Colonic mucosa (tissue), 4 donors: ENCODE results near the gene FIGN. TPM values are rescaled to one million over a fixed set of nuclear protein-coding genes. Genes with fewer than 3 reads are reported as not detected.

ENCODE experiments used
- DNase-seq: peaks from one replicate; pipeline ENCODE4 v3.0.0-alpha.2; 2020
- H3K27ac ChIP-seq: fragments of 200-600 bp; one replicate; pipeline ENCODE4 v1.8.0; 2021
- H3K27me3 ChIP-seq: fragments of 200-600 bp; one replicate; pipeline ENCODE4 v1.8.0; 2021
- H3K36me3 ChIP-seq: fragments of 200-600 bp; one replicate; pipeline ENCODE4 v1.8.0; 2021
- H3K4me1 ChIP-seq: fragments of 200-600 bp; one replicate; pipeline ENCODE4 v1.8.0; 2021; ENCODE audit warnings: mild to moderate bottlenecking
- H3K4me3 ChIP-seq: fragments of 200-600 bp; one replicate; pipeline ENCODE4 v1.8.0; 2021
- H3K9ac ChIP-seq, 2 donors: one replicate each; pipeline ENCODE4 v1.7.0; 2013; ENCODE audit warnings: control low read depth in 2 of 2, low read depth in 2 of 2, low read length in 2 of 2
- H3K9me3 ChIP-seq: fragments of 200-600 bp; one replicate; pipeline ENCODE4 v1.8.0; 2021
- CTCF ChIP-seq: fragments of 200-600 bp; IDR thresholded peaks from one replicate; pipeline ENCODE4 v1.8.0; 2022; ENCODE audit warnings: antibody characterized with exemption, mild to moderate bottlenecking
- intact Hi-C: fragments of 100-400 bp; cut with DNase I; formaldehyde crosslinking; loops from one replicate; pipeline ENCODE4 v1.14.1; 2022
- total RNA-seq, 2 donors: library from RNA; stranded (reverse); fragmentation: NEBNext Ultra II Directional in 1 of 2; extraction: Animal tissue kit (Norgen Biotek cat#: 25700) in 1 of 2; gene quantifications; one replicate each; pipeline ENCODE4 v1.2.1, GENCODE V29; 2021
- donor health status: healthy.
- donor health status: DM: no; HTN: no; CAD: no.
- donor health status: DM: no; HTN: no; CAD: no.

The FIGN gene
- total RNA-seq, 2 donors from 2014 or later = 0.58 to 0.89 TPM

GRCh38 chr2:163570391-163570790, 165.4 kb downstream of the FIGN start:
- no peaks in the 10 kb centered on the region for H3K27me3 ChIP-seq
- no peak overlapping the region for H3K27ac ChIP-seq
- intact Hi-C loops = no loop called here
- H3K4me1 ChIP-seq = no peaks in the 10 kb centered on the region
- H3K36me3 ChIP-seq = no peaks in the 10 kb centered on the region
- no peak overlapping the region for H3K4me3 ChIP-seq
- no peak overlapping the region for H3K9ac ChIP-seq
- H3K9me3 ChIP-seq = no peaks in the 10 kb centered on the region
- no peak for DNase-seq
- no peak for TF ChIP-seq CTCF

DNA sequence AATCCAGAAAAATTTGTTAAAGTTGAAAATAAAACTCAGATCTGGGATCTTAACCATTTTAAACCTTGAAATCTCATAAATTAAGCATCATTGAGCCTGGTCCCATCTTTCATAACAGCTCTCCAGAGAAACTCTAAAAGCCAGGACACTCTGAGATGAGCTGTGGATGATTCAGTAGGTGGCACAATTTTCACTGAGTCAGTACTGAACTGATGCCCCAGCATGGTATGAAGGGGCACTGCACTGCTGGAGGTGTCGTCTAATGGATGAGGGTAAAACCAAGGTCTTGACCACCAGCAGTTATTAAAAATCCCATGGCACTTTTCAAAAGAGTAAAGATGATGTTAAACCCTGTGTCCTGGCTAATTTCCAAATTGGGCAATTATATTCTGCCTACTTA, 170.6 kb downstream of the FIGN start:
- Histone ChIP-seq H3K9ac (no peak overlapping the region), H3K4me3 (no peak overlapping the region), H3K27me3 (no peaks in the 10 kb centered on the region), H3K9me3 (no peaks in the 10 kb centered on the region), H3K27ac (no peak overlapping the region), H3K4me1 (no peaks in the 10 kb centered on the region), H3K36me3 (no peaks in the 10 kb centered on the region)
- DNase-seq = no peak
- no peak for TF ChIP-seq CTCF
- intact Hi-C loops = no loop called here

DNA sequence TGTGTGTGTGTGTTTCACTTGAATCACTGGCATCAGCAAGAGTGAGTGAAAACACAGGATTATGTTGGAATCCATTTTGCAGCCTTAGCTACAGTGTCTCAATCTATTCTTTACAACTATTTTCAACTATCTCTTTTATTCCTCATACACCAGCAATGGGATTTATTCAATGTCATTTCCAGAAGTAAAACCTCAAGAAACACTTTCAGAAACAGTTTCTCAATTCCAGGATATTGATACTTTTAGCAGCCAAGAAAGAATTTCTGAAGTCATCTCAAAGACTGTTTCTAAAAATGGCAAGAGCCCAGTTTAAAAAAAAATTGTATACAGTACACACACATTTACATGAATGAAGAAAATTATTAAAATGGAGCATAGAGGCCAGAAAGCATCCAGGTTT, 171.6 kb downstream of the FIGN start:
- Histone ChIP-seq H3K4me3 (no peak overlapping the region), H3K9ac (no peak overlapping the region), H3K4me1 (no peaks in the 10 kb centered on the region), H3K27ac (no peak overlapping the region), H3K27me3 (no peaks in the 10 kb centered on the region), H3K36me3 (no peaks in the 10 kb centered on the region), H3K9me3 (no peaks in the 10 kb centered on the region)
- no peak for DNase-seq
- no peak for TF ChIP-seq CTCF
- intact Hi-C loops = no loop called here

GRCh38 chr2:163563336-163563735, 172.5 kb downstream of the FIGN start:
- no peaks in the 10 kb centered on the region for H3K36me3 ChIP-seq
- H3K27ac ChIP-seq = no peak overlapping the region
- intact Hi-C loops = no loop called here
- H3K4me1 ChIP-seq = no peaks in the 10 kb centered on the region
- H3K9ac ChIP-seq = no peak overlapping the region
- TF ChIP-seq CTCF = no peak
- H3K9me3 ChIP-seq = no peaks in the 10 kb centered on the region
- DNase-seq = no peak
- H3K4me3 ChIP-seq = no peak overlapping the region
- H3K27me3 ChIP-seq = no peaks in the 10 kb centered on the region

DNA sequence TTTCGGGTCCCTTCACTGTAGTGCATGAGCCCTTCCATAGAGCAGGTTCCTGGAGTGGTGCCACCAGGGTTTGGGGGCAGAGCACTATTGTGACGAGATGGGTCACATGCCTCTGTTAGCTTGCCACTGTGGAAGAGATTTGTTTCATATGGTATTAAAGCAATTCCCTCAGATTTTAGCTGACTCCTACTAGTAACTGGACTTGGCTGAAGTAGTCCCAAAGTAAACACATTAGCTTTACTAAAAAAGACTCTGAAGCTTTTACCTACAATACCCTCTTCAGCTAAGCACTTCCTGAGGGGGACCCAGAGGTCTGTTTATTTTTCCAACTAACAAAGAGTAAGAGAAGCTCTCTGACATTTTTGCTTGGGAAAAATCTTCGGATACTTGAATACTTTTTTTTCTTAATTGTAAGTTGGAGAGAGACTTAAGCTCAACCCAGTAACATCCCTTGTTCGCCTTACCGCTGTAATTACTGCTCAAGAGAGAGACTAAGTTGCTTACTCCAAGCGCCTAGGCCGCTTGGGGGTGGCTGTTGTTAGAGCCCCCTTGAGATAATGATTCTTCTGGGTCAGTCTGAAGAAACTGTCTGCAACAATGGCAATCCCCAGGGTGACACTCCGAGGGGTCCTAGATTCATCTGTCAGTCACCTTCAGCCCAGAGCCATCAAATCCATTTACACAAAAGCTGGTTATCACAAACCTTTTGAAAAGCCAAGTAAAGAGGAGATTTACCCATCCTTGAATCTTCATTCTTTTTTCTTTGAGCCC, 177.4 kb downstream of the FIGN start:
- H3K27me3 ChIP-seq = no peaks in the 10 kb centered on the region
- no peak overlapping the region for H3K27ac ChIP-seq
- no peaks in the 10 kb centered on the region for H3K36me3 ChIP-seq
- no peak for TF ChIP-seq CTCF
- intact Hi-C loops = no loop called here
- no peak overlapping the region for H3K9ac ChIP-seq
- no peak for DNase-seq
- H3K4me1 ChIP-seq = no peaks in the 10 kb centered on the region
- H3K4me3 ChIP-seq = no peak overlapping the region
- H3K9me3 ChIP-seq = no peaks in the 10 kb centered on the region
